ENCODE data around the gene SOX21.
A peak's percentile ranks its signal among the peaks of the same experiment; 100 is the strongest.
"Not testable (repeated sequence)": the region's sequence is repeated elsewhere in the genome, so short reads cannot be mapped to it uniquely, and the experiment has no call there.

SOX21 gene

DNA sequence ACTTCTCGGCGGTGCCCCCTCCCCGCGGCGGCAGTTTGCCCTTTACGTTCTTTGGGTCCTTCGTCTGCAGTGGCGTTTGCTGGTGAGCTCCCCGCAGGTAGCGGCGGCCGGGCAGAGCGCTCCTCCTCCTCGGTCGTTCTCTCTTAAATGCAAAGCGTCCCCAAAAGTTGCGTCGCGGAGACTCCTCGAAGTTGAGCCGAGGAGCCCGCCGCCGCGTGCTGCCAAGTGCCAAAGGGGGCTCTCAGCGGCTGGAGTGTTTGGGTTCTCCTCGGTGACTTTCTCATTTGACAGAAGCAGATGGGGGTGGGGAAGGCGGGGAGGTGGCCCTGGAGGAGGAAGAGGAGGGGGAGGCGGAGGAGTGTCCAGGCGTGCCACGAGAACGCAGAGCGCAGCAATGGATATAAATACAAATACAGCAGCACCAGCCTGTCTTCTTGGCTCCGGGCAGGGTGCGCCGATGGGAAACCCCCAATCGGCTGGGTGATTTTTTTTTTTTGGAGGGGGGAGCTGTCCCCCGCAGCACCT is at the start of gene SOX21:
TSS of gene SOX21 (minus strand) at position 259 of the 525 bp plus-strand sequence. CDS start 496 bp downstream, outside the sequence.
- no peak for DNase-seq

DNA sequence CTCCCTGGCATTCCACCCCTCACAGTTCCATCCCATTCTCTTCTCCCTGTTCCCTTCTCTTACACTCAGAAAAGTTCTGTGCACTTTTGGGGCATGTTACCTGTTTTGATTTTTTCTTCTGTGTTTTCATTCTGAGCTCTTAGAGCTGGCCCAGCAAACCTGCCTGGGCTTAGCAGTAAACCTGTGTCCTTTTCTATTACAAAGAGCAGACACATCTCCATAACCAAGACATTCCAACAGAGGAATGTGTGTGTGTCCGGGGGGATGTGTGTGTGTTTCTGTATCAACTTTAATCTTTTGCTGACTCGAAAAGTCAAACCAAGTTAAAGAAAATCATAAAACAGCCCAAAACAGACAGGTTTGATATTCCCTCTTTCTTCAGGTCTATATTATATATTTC is 49.1 kb upstream of the SOX21 start:
- no peak for DNase-seq

DNA sequence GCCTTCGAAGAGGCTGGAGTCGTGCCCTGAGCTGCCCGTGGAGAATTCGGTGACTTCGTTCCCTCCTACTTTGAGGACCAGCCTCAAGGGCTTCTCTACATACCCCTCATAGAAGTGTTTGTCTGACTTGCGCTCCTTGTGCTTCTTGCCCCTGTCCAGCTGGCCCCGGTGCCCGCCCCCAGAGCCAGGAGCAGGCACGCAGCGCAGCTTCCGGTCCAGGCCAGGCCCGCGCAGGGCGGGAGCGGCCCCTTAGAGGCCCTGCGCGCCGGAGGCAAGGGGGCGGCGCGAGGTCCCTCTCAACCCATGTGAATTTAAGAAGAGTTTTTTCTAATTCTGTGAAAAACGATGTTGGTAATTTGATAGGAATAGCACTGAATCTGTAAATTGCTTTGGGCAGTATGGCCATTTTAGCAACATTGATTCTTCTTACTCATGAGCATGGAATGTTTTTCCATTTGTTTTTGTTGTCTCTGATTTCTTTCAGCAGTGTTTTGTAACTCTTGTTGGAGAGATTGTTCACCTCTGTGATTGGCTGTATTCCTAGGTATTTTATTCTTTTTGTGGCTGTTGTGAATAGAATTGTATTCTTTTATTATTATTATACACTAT is 46.9 kb upstream of the SOX21 start:
- no peak for DNase-seq

DNA sequence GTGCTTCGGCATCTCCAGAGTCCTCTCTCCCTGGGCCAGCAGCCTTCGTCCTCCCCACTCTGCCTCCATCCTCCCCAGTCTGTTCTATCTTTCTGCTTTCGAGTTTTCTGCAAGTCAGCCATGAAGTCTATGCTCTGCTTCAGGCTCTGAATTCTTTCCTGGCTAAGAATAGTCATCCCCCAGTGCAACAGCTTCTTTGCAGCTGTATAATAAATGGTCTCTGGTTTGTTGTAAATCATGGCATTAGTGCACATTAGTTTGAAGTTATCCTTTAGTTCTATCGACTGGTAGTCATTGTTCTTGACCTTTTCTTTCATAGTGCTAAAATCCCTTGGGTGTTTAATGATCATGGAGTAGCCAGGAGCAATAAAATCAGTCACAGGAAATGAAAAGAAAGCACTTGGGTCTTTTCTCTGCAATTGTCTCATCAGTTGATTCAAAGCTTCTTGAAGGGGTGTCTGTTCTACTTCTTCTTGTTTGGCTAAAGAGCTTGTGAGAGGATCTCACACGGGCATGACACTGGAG is 46.2 kb upstream of the SOX21 start:
- DNase-seq: no peak

DNA sequence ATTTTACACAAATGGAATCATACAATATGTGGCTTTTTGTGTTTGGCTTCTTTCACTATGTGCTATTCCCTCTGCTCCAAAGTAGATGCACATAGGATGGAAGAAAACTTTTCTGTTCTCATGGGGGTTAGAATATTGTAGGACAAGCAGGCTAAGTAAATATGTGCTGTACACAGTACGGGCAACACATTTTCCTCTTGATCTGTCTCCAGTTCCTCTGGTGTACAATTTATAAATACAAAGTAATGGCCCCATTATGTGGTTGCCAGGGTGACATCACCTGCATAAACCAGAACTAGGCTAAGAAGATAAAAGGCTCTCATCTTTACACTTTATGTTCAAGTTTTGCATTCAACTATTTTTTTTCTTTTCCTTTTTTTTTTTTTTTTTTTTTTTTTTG is 41.0 kb upstream of the SOX21 start:
- no peak for DNase-seq

DNA sequence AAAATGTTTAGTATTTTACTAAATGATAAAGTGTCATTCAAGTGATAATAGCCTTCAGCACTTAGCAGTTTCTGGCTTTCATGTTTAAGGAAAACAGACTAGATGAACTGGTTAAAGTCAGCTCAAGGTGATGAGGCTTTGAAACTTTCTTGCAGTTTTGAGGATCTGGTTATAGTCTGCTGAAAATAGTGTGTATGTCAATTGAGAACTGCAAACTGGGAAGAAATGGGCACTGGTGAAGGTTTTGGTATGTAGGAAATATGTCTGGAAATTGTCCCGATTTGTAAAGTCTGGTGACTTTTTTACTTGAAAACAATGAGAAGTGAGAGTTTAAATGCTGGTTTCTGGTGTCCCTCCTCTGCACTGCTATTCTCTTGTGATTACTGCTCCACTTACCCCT is 36.8 kb upstream of the SOX21 start:
- DNase-seq: no peak

DNA sequence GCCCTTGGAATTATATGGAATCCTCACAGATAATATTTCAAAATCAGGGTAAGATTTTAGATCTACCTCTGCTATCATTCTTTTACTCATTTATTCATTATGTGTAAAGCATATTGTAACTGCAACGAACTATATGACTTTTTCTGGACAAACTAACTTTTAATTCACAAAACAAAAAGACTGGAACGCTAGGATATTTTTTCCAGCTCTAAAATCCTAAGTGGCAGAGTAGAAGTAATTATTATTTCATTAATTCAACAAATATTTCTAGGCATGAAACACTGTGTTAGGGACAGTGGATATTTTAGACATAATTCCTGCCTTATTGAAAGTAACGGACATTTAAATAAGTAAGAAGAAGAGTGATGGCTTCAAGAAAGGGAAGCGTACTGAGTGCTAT is 26.9 kb upstream of the SOX21 start:
- DNase-seq: no peak

DNA sequence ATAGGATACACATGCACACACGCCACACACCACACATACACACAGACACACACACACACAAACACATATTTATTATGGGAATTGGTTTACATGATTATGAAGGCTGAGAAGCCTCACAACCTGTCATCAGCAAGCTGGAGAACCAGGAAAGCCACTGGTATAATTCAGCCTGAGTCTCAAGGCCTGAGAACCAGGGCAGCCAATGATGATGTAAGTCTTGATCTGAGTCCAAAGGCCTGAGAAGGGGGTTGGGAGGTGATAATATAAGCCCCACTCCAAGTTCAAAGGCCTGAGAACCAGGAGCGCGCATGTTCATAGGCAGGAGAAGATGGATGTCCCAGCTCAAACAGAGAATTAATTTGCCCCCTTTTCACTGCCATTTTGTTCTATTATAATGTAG is 18.7 kb upstream of the SOX21 start:
- DNase-seq: no peak

DNA sequence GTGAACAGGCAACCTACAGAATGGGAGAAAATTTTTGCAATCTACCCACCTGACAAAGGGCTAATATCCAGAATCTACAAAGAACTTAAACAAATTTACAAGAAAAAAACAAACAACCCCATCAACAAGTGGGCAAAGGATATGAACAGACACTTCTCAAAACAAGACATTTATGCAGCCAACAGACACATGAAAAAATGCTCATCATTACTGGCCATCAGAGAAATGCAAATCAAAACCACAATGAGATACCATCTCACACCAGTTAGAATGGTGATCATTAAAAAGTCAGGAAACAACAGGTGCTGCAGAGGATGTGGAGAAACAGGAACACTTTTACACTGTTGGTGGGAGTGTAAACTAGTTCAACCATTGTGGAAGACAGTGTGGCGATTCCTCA is 17.6 kb upstream of the SOX21 start:
- DNase-seq: not testable (repeated sequence)

DNA sequence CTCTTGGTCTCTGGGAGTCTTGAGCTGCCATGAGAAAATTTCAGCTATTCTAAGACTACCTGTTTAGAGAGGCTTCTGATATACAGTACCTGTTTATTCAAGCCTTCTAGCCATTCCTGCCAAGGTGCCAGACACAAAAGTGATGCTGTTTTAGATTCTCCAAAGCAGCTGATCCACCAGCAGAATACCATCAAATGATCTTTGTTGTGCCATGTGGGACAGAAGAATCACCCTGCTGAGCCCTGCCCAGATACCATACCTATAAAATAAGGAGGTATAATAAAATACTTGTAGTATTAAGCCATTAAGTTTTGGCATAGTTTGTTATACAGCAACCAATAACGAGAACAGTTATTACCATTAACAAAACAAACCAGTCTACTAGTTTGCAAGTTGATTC is 14.1 kb upstream of the SOX21 start:
- no peak for DNase-seq

DNA sequence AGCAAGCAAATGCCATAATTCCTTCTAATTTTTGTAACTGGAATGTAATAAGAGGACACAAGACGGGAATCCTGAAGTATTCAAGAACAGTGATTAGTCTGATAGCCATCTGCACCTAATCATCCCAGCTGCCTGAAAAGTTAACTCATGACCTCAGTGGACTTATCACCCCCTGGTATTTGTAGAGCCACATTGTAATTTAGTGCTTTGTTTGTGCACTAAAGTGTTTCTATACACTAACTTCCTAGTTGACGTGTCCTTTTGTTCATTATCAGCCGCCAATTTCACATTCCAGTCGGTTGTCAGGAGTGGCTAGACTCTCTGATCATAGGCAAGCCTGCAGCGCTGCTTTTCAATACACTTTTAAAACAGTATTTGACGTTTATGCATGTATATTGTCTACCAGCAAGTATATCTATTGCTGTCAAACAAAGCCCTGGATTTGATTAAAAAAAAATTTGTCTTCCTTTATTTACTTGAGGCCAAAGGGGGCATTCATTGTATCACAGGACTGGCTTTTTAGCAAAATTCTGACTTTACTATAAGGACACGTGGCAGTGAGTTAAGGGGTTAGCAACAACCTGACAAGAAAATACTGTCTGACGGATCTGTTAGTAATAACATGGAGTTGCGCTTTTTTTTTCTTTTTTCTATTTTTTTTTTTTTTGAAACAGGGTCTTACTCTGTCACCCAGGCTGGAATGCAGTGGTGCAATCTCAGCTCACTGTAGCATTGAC is 10.4 kb upstream of the SOX21 start:
- DNase-seq: no peak

DNA sequence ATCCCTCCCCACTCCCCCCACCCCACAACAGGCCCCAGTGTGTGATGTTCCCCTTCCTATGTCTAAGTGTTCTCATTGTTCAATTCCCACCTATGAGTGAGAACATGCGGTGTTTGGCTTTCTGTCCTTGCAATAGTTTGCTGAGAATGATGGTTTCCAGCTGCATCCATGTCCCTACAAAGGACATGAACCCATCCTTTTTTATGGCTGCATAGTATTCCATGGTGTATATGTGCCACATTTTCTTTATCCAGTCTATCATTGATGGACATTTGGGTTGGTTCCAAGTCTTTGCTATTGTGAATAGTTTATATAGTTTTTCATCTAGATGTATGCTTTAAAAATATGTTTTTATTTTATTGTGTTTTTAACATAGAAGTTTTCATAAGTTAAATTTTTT is 6.4 kb upstream of the SOX21 start:
- DNase-seq: not testable (repeated sequence)

DNA sequence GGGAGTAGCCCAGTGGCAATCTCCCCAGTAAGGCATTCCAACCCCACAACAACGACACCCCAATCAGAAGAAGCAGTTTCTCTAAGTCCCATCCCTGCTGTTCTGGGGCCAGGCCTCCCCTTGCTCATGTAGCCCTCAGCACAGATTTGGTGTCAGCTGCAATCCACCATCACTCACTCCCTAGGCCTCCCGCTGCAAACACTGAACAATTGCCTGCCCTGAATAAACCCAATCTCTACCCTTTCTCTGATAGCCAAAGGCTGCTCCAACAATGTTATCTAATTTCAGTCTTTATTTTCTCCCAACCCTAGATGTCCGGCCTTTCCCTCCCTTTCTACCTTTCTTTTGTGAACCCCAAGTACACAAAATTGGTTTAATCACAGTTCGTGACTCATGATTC is 5.6 kb upstream of the SOX21 start:
- DNase-seq: no peak

DNA sequence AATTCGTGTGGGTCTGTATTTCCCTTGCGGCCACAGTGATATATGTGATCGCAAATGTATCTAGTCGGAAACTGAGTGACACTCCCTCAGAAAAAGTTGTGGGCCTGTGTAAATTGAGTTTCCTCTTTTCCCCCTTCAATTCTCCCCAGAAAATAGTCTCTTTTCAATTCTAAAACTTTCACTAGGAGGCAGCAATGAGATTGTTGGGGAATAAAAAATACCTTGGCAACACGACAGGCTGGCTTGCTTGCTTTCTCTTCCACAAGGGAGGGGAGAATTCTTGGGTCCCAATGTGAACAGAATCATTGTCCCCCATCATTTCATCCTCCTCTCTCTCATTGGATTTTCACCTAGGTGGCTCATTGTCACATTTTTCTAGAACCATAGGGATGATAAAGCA is 3.7 kb upstream of the SOX21 start:
- peak; percentile 12 for DNase-seq

DNA sequence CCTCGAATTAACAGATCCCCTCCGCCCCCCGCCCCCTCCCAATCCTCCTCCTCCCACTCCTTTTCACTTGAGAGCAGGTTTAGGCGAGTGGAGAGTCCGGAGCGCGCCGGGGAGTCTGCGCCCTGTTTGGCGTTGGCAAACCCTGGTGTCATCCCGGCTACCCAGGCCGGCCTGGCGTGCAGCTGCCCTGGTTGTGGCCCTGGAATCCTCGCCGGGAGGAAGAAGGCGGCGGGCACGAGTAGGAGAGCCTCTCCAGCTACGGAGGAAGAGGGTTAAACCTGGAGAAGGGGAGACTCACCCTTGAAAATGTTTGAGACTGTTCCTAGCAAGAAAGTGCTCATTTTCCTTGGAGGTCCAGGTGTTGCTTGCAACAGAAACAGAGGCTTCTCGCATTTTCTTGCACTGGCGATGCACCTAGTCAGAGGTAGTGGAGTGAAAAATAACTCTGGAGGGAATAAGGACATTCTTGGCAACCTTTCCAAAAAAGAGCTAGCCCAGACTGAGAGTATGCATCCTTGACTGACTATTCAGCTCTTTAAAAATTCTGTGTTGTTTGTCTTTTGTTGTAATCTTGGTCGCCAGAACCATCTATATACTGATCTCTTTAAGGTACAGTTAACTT is 1.3 kb upstream of the SOX21 start:
- DNase-seq: no peak

DNA sequence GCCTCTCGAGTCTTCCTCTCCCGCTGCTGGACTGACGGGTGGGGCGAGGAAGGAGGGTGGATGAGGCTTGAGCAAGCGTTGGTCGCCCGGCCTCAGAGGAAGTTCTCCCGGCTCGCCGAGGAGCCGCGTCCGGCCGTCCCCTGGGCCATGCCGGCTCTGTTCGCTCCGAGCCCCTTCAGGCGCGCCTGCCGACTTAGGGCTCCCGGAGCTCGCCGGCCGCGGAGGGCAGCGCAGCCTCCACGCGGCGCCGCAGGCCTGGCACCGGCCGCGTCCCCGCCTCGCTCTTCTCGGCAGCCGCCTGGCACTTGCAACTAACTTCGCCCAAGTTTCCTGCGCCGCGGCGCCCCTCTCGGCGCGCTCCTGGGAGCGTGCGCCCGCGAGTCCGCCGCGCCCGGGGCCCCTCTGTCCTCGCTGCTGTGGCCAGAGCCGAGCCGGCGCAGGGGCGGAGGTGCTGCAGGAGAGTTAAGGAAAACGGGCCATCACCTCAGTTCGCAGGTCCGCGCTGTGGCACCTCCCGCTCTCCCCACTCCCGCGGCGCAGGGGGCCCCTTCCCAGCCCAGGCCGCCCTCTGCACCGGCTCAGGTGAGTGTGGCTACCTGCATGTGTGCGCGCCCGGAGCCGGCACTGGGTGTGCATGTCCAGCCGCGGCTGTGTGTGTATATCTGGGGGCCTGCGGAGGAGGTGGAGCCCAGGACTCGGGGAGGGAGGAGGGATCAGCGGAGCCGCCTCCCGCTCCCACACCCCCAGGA is 641 bp upstream of the SOX21 start:
- peak; percentile 30 for DNase-seq

DNA sequence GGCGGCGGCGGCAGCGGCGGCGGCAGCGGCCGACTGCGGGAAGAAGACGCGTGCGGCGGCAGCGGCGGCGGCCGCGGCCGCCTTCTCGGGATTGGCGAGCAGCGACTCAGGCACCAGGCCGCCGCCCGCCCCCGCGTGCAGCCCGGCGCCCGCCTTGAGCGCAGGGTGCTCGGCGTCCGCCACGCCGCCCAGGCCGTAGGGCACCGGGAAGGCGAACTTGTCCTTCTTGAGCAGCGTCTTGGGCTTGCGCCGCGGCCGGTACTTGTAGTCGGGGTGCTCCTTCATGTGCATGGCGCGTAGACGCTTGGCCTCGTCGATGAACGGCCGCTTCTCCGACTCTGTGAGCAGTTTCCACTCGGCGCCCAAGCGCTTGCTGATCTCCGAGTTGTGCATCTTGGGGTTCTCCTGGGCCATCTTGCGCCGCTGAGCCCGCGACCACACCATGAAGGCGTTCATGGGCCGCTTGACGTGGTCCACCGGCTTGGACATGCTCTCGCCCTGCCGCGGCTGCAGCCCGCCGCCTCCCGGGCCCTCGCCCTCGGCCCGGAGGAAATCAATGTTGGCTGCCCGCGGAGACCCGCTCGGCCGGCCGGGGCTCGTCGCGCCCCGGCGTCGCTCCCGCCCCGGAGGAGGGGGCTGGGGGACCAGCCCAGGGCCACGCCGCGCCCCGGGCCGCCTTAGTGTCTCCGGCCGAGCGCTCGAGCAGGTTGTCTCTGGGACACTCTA is 621 bp downstream of the SOX21 start:
- no peak for DNase-seq

DNA sequence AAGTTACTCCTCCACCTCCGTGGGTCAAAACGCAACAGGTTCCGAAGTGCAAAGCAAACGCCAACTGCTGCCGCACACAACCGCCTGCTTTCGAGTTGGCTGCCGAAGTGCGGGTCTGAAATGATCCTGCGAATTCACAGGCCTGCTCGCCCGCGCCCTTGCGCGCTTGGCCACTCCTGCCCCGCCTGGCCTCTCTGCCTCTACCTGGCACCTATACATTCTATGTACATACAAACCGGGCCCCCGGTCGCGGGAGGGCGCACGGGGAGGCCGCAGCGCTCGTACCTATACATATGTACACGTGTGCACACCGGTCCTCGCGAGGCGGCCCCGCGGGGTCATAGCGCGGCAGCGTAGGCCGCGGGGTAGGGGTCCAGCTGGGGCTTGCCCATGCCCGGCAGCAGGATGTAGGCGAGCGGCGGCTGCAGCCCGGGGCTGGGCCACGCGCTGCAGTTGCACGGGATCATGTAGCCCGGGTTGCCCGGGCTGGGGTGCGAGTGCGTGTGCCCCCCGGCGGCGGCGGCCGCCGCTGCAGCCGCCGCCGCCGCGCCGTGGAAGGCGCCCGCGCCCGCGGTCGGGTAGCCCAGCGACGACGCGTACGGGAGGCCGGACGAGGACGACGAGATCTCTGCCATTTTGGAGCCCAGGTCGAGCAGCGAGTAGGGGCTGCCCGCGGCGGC is 1.3 kb downstream of the SOX21 start:
- no peak for DNase-seq

DNA sequence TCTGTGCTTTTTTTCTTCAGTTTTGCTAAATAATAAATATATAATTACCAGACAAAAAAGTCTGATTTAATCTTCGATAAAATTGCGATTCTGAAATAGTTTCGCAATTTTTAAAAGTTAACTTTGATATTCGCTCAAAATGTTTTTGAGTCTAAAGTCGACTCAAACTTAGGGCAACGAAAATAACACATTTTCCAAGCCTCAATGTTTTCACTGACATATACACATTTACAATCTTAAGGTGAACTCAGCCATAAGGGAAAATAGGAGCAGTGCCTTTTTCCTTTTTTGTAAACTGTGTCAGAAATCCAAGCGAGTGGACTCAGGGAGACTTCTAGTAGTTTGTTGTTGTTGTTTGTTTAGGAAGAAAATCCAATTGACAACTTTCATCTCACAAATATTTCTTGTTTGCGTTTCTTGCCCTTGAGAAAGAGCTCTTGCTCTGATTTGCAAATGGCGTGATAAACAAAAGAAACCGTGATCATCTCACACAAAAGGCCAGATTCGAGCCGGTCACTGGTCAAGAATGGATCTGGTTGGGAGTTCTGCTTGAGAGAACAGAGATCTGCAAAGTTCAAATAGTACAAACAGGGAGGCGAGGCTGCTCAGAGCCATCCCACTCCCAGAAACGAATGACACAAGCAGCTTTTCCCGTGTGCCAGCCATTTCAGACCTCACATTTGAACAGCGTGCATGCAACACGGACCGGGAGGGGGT is 2.1 kb downstream of the SOX21 start:
- DNase-seq: no peak

DNA sequence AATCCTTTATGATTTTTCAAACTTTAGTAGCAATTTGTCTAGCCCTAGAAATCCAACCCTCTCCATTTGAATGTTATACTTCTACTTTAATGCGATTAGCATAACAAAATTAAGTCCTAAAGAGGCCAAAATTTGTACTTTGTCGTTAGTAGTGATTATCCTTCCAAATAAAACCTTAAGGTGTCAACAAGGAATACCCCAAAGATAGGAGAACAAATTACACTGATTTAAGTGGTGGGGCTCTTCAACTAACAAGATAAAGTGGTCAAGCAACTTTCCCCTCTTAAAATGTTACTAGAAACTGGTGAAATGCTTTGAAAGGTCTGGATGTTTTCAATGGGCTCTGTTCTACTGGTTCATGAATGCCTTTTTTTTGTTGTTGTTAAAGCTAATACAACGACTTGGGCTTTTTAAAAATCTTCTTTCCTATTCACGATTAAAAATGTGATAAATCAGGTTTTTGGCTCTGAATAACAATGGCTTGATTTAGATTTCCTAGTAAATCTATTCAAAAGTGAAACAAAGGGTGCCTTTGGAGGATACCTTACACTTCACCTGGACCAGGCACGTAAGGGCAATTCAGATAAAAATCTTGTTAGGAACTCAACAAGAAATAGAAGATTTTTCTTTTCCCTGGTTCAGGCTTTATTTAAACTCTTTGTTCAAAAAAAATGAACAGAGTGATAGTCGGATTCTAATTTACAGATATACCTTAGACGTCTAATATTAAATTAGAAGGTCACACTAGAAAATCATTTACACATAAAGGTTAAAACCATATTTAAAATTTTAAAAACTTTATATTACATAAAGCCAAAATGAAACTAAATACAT is 3.1 kb downstream of the SOX21 start:
- no peak for DNase-seq
